Neural progenitor cell (in vitro differentiated cells): Measurements from ENCODE around the gene SPG11. TPM values are rescaled to one million over a fixed set of nuclear protein-coding genes. Genes with fewer than 3 reads are reported as not detected.

Experiments
- DNase-seq: peaks from one replicate; pipeline ENCODE4 v3.0.0-alpha.2; 2016; ENCODE audit warnings: low spot score
- H2AFZ ChIP-seq: fragments of 200-600 bp; sonication (generic); replicated peaks from 2 replicates; pipeline ENCODE4 v1.6.1; 2016; ENCODE audit warnings: antibody characterized with exemption
- H3F3A ChIP-seq: fragments of 200-600 bp; sonication (generic); 2 replicates; pipeline ENCODE4 v1.6.1; 2016; ENCODE audit warnings: antibody characterized with exemption, low read depth
- H3K27ac ChIP-seq: fragments of 200-600 bp; sonication (generic); 2 replicates; pipeline ENCODE4 v1.5.1; 2016; ENCODE audit warnings: mild to moderate bottlenecking
- H3K27me3 ChIP-seq: fragments of 200-600 bp; sonication (generic); 2 replicates; pipeline ENCODE4 v1.6.1; 2016; ENCODE audit warnings: mild to moderate bottlenecking, moderate library complexity
- H3K36me3 ChIP-seq: fragments of 200-600 bp; sonication (generic); 2 replicates; pipeline ENCODE4 v1.5.1; 2016
- H3K4me1 ChIP-seq: fragments of 200-600 bp; sonication (generic); 2 replicates; pipeline ENCODE4 v1.6.1; 2016; ENCODE audit warnings: mixed run types
- H3K4me2 ChIP-seq: fragments of 200-600 bp; sonication (generic); 2 replicates; pipeline ENCODE4 v1.6.1; 2016
- H3K4me3 ChIP-seq: fragments of 200-600 bp; sonication (generic); 2 replicates; pipeline ENCODE4 v1.5.1; 2016
- H3K79me2 ChIP-seq: fragments of 200-600 bp; sonication (generic); 2 replicates; pipeline ENCODE4 v1.6.1; 2016; ENCODE audit warnings: low read depth
- H3K9ac ChIP-seq: fragments of 200-600 bp; sonication (generic); 2 replicates; pipeline ENCODE4 v1.6.1; 2016
- H3K9me3 ChIP-seq: fragments of 200-600 bp; sonication (generic); 2 replicates; pipeline ENCODE4 v1.5.1; 2016; ENCODE audit warnings: low read depth
- H4K20me1 ChIP-seq: fragments of 200-600 bp; sonication (generic); 2 replicates; pipeline ENCODE4 v1.6.1; 2016; ENCODE audit warnings: low read depth
- H3K27ac Mint-ChIP-seq: 3 replicates; pipeline ENCODE4 v1.8.0; 2021; ENCODE audit warnings: mixed read lengths
- H3K27me3 Mint-ChIP-seq: 2 replicates; pipeline ENCODE4 v1.8.0; 2022; ENCODE audit warnings: low read depth, mild to moderate bottlenecking, inconsistent platforms, moderate library complexity, mixed read lengths; ENCODE audit not compliant: insufficient read depth
- H3K36me3 Mint-ChIP-seq: 3 replicates; pipeline ENCODE4 v1.8.0; 2021; ENCODE audit warnings: mixed read lengths
- H3K4me1 Mint-ChIP-seq: 3 replicates; pipeline ENCODE4 v1.8.0; 2021; ENCODE audit warnings: mixed read lengths
- H3K4me3 Mint-ChIP-seq: 3 replicates; pipeline ENCODE4 v1.8.0; 2021; ENCODE audit warnings: mild to moderate bottlenecking, moderate library complexity, mixed read lengths
- H3K9me3 Mint-ChIP-seq: 3 replicates; pipeline ENCODE4 v1.8.0; 2020; ENCODE audit warnings: mixed read lengths
- CTCF ChIP-seq: fragments of 200-600 bp; sonication (generic); IDR thresholded peaks from 2 replicates; pipeline ENCODE4 v1.5.1; 2017; ENCODE audit warnings: antibody characterized with exemption, mild to moderate bottlenecking
- EZH2 ChIP-seq: fragments of 200-600 bp; sonication (generic); IDR thresholded peaks from 2 replicates; pipeline ENCODE4 v1.6.1; 2017; ENCODE audit warnings: antibody characterized with exemption, mild to moderate bottlenecking, moderate library complexity
- EZH2phosphoT487 ChIP-seq: fragments of 200-600 bp; sonication (generic); IDR thresholded peaks from 2 replicates; pipeline ENCODE4 v1.6.1; 2017; ENCODE audit warnings: antibody characterized with exemption
- total RNA-seq: library from RNA; depleted of rRNA; stranded (reverse); fragments of >200 nt; gene quantifications from 2 replicates; pipeline ENCODE4 v1.2.3, GENCODE V29; 2015; ENCODE audit warnings: low replicate concordance

SPG11 gene
- total RNA-seq, 1 donor from 2014 or later = 65.9 TPM

- no peaks in the 10 kb centered on the region for H3K27me3 Mint-ChIP-seq
- H2AFZ ChIP-seq = peak within 1 kb of the TSS; percentile 99
- no peak within 1 kb of the TSS for H3K27ac ChIP-seq
- H3K4me2 ChIP-seq = peak within 1 kb of the TSS; percentile 92
- H3F3A ChIP-seq = no peaks in the 10 kb centered on the region
- H3K4me3 Mint-ChIP-seq = peak within 1 kb of the TSS; percentile 97
- peak; percentile 97 for DNase-seq
- peak within 1 kb of the TSS; percentile 80 for H3K4me3 ChIP-seq
- H3K36me3 Mint-ChIP-seq = peaks cover 4% of the 10 kb centered on the region
- peak within 1 kb of the TSS; percentile 99 for H3K27ac Mint-ChIP-seq
- no peaks in the 10 kb centered on the region for H3K9me3 Mint-ChIP-seq
- no peaks in the 10 kb centered on the region for H3K9me3 ChIP-seq
- H3K36me3 ChIP-seq = no peaks in the 10 kb centered on the region
- TF ChIP-seq CTCF (no peak), EZH2 (no peak), EZH2phosphoT487 (no peak)
- H3K9ac ChIP-seq = peak within 1 kb of the TSS; percentile 21
- peaks cover 19% of the 10 kb centered on the region for H3K4me1 Mint-ChIP-seq
- no peaks in the 10 kb centered on the region for H3K79me2 ChIP-seq
- no peaks in the 10 kb centered on the region for H4K20me1 ChIP-seq
- peaks cover 21% of the 10 kb centered on the region for H3K27me3 ChIP-seq
- no peaks in the 10 kb centered on the region for H3K4me1 ChIP-seq
Observed at GRCh38 chr15:44711096-44711742, 47.8 kb upstream of the SPG11 start, which contains the start of the genes B2M and PATL2. Gene B2M, plus strand, starts transcription at chr15:44711517. Its CDS starts 30 bp downstream, at chr15:44711547. Gene PATL2, minus strand, starts transcription at chr15:44711323. Its CDS starts 34,833 bp downstream, at chr15:44676490.

DNA sequence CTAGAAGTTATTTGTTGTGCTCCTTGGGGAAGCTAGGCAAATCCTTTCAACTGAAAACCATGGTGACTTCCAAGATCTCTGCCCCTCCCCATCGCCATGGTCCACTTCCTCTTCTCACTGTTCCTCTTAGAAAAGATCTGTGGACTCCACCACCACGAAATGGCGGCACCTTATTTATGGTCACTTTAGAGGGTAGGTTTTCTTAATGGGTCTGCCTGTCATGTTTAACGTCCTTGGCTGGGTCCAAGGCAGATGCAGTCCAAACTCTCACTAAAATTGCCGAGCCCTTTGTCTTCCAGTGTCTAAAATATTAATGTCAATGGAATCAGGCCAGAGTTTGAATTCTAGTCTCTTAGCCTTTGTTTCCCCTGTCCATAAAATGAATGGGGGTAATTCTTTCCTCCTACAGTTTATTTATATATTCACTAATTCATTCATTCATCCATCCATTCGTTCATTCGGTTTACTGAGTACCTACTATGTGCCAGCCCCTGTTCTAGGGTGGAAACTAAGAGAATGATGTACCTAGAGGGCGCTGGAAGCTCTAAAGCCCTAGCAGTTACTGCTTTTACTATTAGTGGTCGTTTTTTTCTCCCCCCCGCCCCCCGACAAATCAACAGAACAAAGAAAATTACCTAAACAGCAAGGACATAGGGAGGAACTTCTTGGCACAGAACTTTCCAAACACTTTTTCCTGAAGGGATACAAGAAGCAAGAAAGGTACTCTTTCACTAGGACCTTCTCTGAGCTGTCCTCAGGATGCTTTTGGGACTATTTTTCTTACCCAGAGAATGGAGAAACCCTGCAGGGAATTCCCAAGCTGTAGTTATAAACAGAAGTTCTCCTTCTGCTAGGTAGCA, 47.0 kb upstream of the SPG11 start:
- Mint-ChIP-seq H3K27me3 (no peaks in the 10 kb centered on the region), H3K27ac (peak overlapping the region; percentile 99), H3K4me3 (peak overlapping the region; percentile 97), H3K4me1 (peaks cover 17% of the 10 kb centered on the region), H3K36me3 (peaks cover 2% of the 10 kb centered on the region), H3K9me3 (no peaks in the 10 kb centered on the region)
- Histone ChIP-seq H3K9me3 (no peaks in the 10 kb centered on the region), H2AFZ (peak overlapping the region; percentile 99), H3K9ac (peak overlapping the region; percentile 21), H3K27me3 (peaks cover 21% of the 10 kb centered on the region), H3K4me2 (peak overlapping the region; percentile 92), H3F3A (no peaks in the 10 kb centered on the region), H3K27ac (no peak overlapping the region), H3K36me3 (no peaks in the 10 kb centered on the region), H4K20me1 (no peaks in the 10 kb centered on the region), H3K79me2 (no peaks in the 10 kb centered on the region), H3K4me1 (no peaks in the 10 kb centered on the region), H3K4me3 (peak overlapping the region; percentile 80)
- TF ChIP-seq EZH2phosphoT487 (no peak), CTCF (peak; percentile 29)
- no peak for DNase-seq

- no peak for TF ChIP-seq EZH2
- TF ChIP-seq CTCF = no peak
- TF ChIP-seq EZH2phosphoT487 = no peak
- H3K27me3 Mint-ChIP-seq = no peaks in the 10 kb centered on the region
- Histone ChIP-seq H2AFZ (no peak overlapping the region), H3K9me3 (no peaks in the 10 kb centered on the region), H3K79me2 (no peaks in the 10 kb centered on the region), H3K36me3 (no peaks in the 10 kb centered on the region), H4K20me1 (no peaks in the 10 kb centered on the region), H3K9ac (no peak overlapping the region), H3K4me2 (no peak overlapping the region), H3K4me3 (no peak overlapping the region), H3K4me1 (no peaks in the 10 kb centered on the region), H3K27ac (no peak overlapping the region), H3F3A (no peaks in the 10 kb centered on the region), H3K27me3 (peaks cover 7% of the 10 kb centered on the region)
- H3K9me3 Mint-ChIP-seq = peaks cover 18% of the 10 kb centered on the region
- H3K4me1 Mint-ChIP-seq = peaks cover 9% of the 10 kb centered on the region
- no peak for DNase-seq
- H3K4me3 Mint-ChIP-seq = no peak overlapping the region
- H3K27ac Mint-ChIP-seq = no peak overlapping the region
- H3K36me3 Mint-ChIP-seq = no peaks in the 10 kb centered on the region
Observed at GRCh38 chr15:44706946-44707636, 43.6 kb upstream of the SPG11 start.
